SU-DHL-6 (cell line): ENCODE results near the gene ADAR.

Source experiments
- H2AFZ ChIP-seq: fragments of 200-600 bp; sonication (generic); 2 replicates; pipeline ENCODE4 v1.6.1; 2014; ENCODE audit warnings: low read depth, mild to moderate bottlenecking, moderate library complexity, mixed read lengths, antibody characterized with exemption, low read length; ENCODE audit not compliant: severe bottlenecking
- H3F3A ChIP-seq: fragments of 200-600 bp; shearing (Covaris generic); 2 replicates; pipeline ENCODE4 v1.6.0; 2016; ENCODE audit warnings: antibody characterized with exemption, mild to moderate bottlenecking; ENCODE audit not compliant: insufficient read depth
- H3K27ac ChIP-seq: fragments of 200-600 bp; sonication (generic); 2 replicates; pipeline ENCODE4 v1.5.1; 2016; ENCODE audit warnings: low read depth, mild to moderate bottlenecking, low read length, moderate library complexity, mixed read lengths
- H3K27me3 ChIP-seq: fragments of 200-600 bp; sonication (generic), shearing (Covaris generic); 2 replicates; pipeline ENCODE4 v1.6.0; 2014; ENCODE audit warnings: mild to moderate bottlenecking, low read length
- H3K36me3 ChIP-seq: fragments of 200-600 bp; sonication (generic); 2 replicates; pipeline ENCODE4 v1.6.1; 2014; ENCODE audit warnings: mild to moderate bottlenecking, low read length, mixed read lengths
- H3K4me2 ChIP-seq: fragments of 300-600, 200-600 bp; shearing (Covaris generic), sonication (generic); 2 replicates; pipeline ENCODE4 v1.6.0; 2014; ENCODE audit warnings: low read length, low read depth, mild to moderate bottlenecking; ENCODE audit not compliant: poor library complexity, severe bottlenecking
- H3K4me3 ChIP-seq: fragments of 200-600 bp; sonication (generic); 2 replicates; pipeline ENCODE4 v1.5.1; 2014; ENCODE audit warnings: antibody characterized with exemption, low read length, mild to moderate bottlenecking, mixed read lengths; ENCODE audit not compliant: insufficient read depth, poor library complexity, severe bottlenecking
- H3K79me2 ChIP-seq: fragments of 200-600 bp; sonication (generic); 2 replicates; pipeline ENCODE4 v1.6.1; 2014; ENCODE audit warnings: mild to moderate bottlenecking, low read length, moderate library complexity; ENCODE audit not compliant: insufficient read depth
- H3K9ac ChIP-seq: fragments of 200-600 bp; sonication (generic); 2 replicates; pipeline ENCODE4 v1.7.0; 2014; ENCODE audit warnings: mild to moderate bottlenecking, low read length
- H3K9me2 ChIP-seq: fragments of 200-600 bp; sonication (generic); replicated peaks from 2 replicates; pipeline ENCODE4 v1.6.1; 2014; ENCODE audit warnings: low read length; ENCODE audit not compliant: insufficient read depth
- H3K9me3 ChIP-seq: fragments of 200-600 bp; sonication (generic); 2 replicates; pipeline ENCODE4 v1.6.1; 2014; ENCODE audit warnings: low read length, mixed read lengths; ENCODE audit not compliant: insufficient read depth
- H4K20me1 ChIP-seq: fragments of 200-600 bp; sonication (generic); 2 replicates; pipeline ENCODE4 v1.6.1; 2014; ENCODE audit warnings: low read depth, mild to moderate bottlenecking, antibody characterized with exemption, low read length, moderate library complexity, mixed read lengths
- CTCF ChIP-seq: fragments of 200-600 bp; sonication (generic); IDR thresholded peaks from one replicate; pipeline ENCODE4 v1.5.1; 2017; ENCODE audit warnings: antibody characterized with exemption, mild to moderate bottlenecking, low read length, moderate library complexity; ENCODE audit not compliant: insufficient read depth, poor library complexity, severe bottlenecking
- EZH2phosphoT487 ChIP-seq: fragments of 200-600 bp; sonication (generic), shearing (Covaris generic); conservative IDR thresholded peaks from 2 replicates; pipeline ENCODE4 v1.6.1; 2018; ENCODE audit warnings: mild to moderate bottlenecking, antibody characterized with exemption, low read length, moderate library complexity, mixed read lengths

The ADAR gene

GRCh38 chr1:154611150-154611862 lies 3.3 kb upstream of the ADAR start:
- H3K27me3 ChIP-seq, result no peaks in the 10 kb centered on the region
- H3K36me3 ChIP-seq, result no peaks in the 10 kb centered on the region
- no peak overlapping the region for H3K4me3 ChIP-seq
- H3K4me2 ChIP-seq, result no peak overlapping the region
- H3K27ac ChIP-seq, result no peak overlapping the region
- TF ChIP-seq EZH2phosphoT487, result no peak
- H3K79me2 ChIP-seq, result peaks cover 56% of the 10 kb centered on the region
- H3K9ac ChIP-seq, result no peak overlapping the region
- no peaks in the 10 kb centered on the region for H4K20me1 ChIP-seq
- peaks cover 27% of the 10 kb centered on the region for H3F3A ChIP-seq
- no peak overlapping the region for H2AFZ ChIP-seq
- no peaks in the 10 kb centered on the region for H3K9me2 ChIP-seq
- no peaks in the 10 kb centered on the region for H3K9me3 ChIP-seq

GRCh38 chr1:154609398-154610380 lies 1.7 kb upstream of the ADAR start:
- Histone ChIP-seq H3K27ac (peak overlapping the region; percentile 72), H3K36me3 (no peaks in the 10 kb centered on the region), H2AFZ (no peak overlapping the region), H3K9me2 (no peaks in the 10 kb centered on the region), H3K4me2 (peak overlapping the region; percentile 67), H3K9me3 (no peaks in the 10 kb centered on the region), H4K20me1 (no peaks in the 10 kb centered on the region; the same call in 1 of the 2 replicates), H3K79me2 (peaks cover 57% of the 10 kb centered on the region), H3F3A (peaks cover 27% of the 10 kb centered on the region), H3K4me3 (no peak overlapping the region), H3K27me3 (no peaks in the 10 kb centered on the region), H3K9ac (peak overlapping the region; percentile 85)
- TF ChIP-seq CTCF (no peak), EZH2phosphoT487 (no peak)

GRCh38 chr1:154608397-154609270 lies 648 bp upstream of the ADAR start:
- H3K27me3 ChIP-seq, result no peaks in the 10 kb centered on the region
- peak overlapping the region; percentile 77 for H3K4me3 ChIP-seq
- H3K4me2 ChIP-seq, result peak overlapping the region; percentile 67
- H3K79me2 ChIP-seq, result peaks cover 60% of the 10 kb centered on the region
- peak overlapping the region; percentile 72 for H3K27ac ChIP-seq
- TF ChIP-seq EZH2phosphoT487, result no peak
- no peak for TF ChIP-seq CTCF
- H3F3A ChIP-seq, result peaks cover 27% of the 10 kb centered on the region
- no peaks in the 10 kb centered on the region for H3K36me3 ChIP-seq
- no peaks in the 10 kb centered on the region; the same call in 1 of the 2 replicates for H4K20me1 ChIP-seq
- no peaks in the 10 kb centered on the region for H3K9me2 ChIP-seq
- H3K9ac ChIP-seq, result peak overlapping the region; percentile 85
- H3K9me3 ChIP-seq, result no peaks in the 10 kb centered on the region
- no peak overlapping the region for H2AFZ ChIP-seq
